Measurements from ENCODE around the gene CCR6. TPM values are rescaled to one million over a fixed set of nuclear protein-coding genes. Genes with fewer than 3 reads are reported as not detected.

The CCR6 gene
- total and polyA plus RNA-seq, 7 donors: 0.01 to 0.05 TPM; not detected in 5

GRCh38 chr6:167129562-167129961 is 6.7 kb downstream of the CCR6 start:
- WGBS, 3 donors: 75 to 82% (median 75%) methylated on average over 4 of the region's 4 CpGs
- no peaks in the 10 kb centered on the region for H3K27me3 ChIP-seq (ENCODE audit: insufficient read depth in 3 of 3, low read length in 2 of 3)

GRCh38 chr6:167130008-167130677 is 7.2 kb downstream of the CCR6 start:
- Histone ChIP-seq H3K4me3 (no peak overlapping the region), H3K9me3 (no peaks in the 10 kb centered on the region), H3K27me3 (ENCODE audit: insufficient read depth in 3 of 3, low read length in 2 of 3) (peaks cover 0 to 2% (median 0%) of the 10 kb centered on the region in 3 donors), H3K4me1 (no peaks in the 10 kb centered on the region), H3K36me3 (ENCODE audit: insufficient read depth in 1 of 2, low read depth in 1 of 2) (no peaks in the 10 kb centered on the region), H3K27ac (no peak overlapping the region)
- intact Hi-C loops (cut with DNase I): no loop called here
- WGBS, 3 donors: 69 to 71% (median 69%) methylated on average over 6 of the region's 6 CpGs
- DNase-seq (no peak), ATAC-seq (no peak)
- TF ChIP-seq, protein P1, sequence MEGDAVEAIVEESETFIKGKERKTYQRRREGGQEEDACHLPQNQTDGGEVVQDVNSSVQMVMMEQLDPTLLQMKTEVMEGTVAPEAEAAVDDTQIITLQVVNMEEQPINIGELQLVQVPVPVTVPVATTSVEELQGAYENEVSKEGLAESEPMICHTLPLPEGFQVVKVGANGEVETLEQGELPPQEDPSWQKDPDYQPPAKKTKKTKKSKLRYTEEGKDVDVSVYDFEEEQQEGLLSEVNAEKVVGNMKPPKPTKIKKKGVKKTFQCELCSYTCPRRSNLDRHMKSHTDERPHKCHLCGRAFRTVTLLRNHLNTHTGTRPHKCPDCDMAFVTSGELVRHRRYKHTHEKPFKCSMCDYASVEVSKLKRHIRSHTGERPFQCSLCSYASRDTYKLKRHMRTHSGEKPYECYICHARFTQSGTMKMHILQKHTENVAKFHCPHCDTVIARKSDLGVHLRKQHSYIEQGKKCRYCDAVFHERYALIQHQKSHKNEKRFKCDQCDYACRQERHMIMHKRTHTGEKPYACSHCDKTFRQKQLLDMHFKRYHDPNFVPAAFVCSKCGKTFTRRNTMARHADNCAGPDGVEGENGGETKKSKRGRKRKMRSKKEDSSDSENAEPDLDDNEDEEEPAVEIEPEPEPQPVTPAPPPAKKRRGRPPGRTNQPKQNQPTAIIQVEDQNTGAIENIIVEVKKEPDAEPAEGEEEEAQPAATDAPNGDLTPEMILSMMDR (IDR thresholded peaks at IDR 0.05): no peak

More at GRCh38 chr6:167129562-167129961, 6.7 kb downstream of the CCR6 start:
- intact Hi-C loops (cut with DNase I): no loop called here
- H3K4me3 ChIP-seq: no peak overlapping the region
- ATAC-seq: no peak
- no peak overlapping the region for H3K27ac ChIP-seq
- no peaks in the 10 kb centered on the region for H3K36me3 ChIP-seq (ENCODE audit: insufficient read depth in 1 of 2, low read depth in 1 of 2)
- no peaks in the 10 kb centered on the region for H3K4me1 ChIP-seq
- no peaks in the 10 kb centered on the region for H3K9me3 ChIP-seq
- no peak for DNase-seq
- TF ChIP-seq, protein P1 (IDR thresholded peaks at IDR 0.05): no peak

DNA sequence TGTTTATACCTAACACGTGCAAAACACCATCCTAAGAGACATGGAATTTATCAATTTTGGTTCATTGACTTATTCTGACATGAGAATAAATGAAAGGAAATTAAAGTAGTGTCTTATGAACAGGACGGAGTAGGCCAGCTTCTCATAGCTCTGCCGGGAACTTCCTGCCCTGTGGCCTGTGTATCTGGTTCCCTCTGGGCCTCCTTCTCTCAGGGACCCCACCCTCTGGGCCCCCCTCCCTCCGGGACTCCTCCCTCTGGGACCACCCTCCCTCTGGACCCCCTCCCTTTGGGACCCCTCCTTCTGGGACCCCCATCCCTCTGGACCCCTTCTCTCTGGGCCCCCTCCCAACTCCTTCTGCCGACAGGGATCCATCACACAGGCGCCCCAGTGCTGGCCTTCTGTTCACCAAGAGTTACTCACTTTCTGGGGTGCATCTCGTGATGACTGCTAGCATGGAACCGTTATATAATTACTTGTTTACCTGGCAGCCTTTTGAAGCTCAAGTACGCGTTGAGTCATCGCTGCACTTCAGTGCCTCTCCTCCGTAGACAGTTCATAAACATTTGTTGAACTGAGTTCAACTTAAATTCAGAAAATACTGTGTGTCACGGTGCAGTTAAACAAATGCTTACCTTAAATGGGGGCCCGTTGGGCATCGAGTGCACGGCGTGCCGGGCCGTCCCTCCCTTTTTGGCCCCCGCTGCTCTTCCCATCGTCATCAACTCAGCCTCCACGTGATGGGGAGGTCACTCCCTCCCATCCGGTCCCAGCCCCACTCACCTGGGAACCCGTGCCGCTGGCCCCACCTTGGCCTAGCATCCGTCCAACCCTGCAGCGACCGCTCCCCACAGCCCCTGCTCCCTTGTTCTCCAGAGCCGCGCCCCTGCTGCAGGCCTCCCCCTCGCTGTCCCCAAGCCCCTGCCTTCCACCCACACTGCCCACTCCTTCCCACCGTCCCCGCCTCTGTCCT is 8.1 kb downstream of the CCR6 start:
- intact Hi-C loops (cut with DNase I): no loop called here
- Histone ChIP-seq H3K4me1 (no peaks in the 10 kb centered on the region), H3K4me3 (no peak overlapping the region), H3K27ac (no peak overlapping the region), H3K9me3 (no peaks in the 10 kb centered on the region), H3K36me3 (ENCODE audit: insufficient read depth in 1 of 2, low read depth in 1 of 2) (no peaks in the 10 kb centered on the region), H3K27me3 (ENCODE audit: insufficient read depth in 3 of 3, low read length in 2 of 3) (peaks cover 0 to 2% (median 0%) of the 10 kb centered on the region in 3 donors)
- 88 to 92% (median 89%) methylated on average over 33 of the region's 33 CpGs for WGBS, 3 donors
- DNase-seq: no peak
- no peak for ATAC-seq
- TF ChIP-seq, protein P1 (IDR thresholded peaks at IDR 0.05): no peak

- no peak for ATAC-seq
- TF ChIP-seq, protein P1 (IDR thresholded peaks at IDR 0.05): no peak
- H3K9me3 ChIP-seq: no peaks in the 10 kb centered on the region
- 88 to 90% (median 88%) methylated on average over 23 of the region's 23 CpGs for WGBS, 3 donors
- H3K4me3 ChIP-seq: no peak overlapping the region
- no peaks in the 10 kb centered on the region for H3K36me3 ChIP-seq (ENCODE audit: insufficient read depth in 1 of 2, low read depth in 1 of 2)
- no peak for DNase-seq
- intact Hi-C loops (cut with DNase I): no loop called here
- H3K27ac ChIP-seq: no peak overlapping the region
- no peaks in the 10 kb centered on the region for H3K4me1 ChIP-seq
- peaks cover 0 to 2% (median 0%) of the 10 kb centered on the region in 3 donors for H3K27me3 ChIP-seq (ENCODE audit: insufficient read depth in 3 of 3, low read length in 2 of 3)
These were observed 11.8 kb downstream of the CCR6 start for GRCh38 chr6:167134448-167135328.
